ENCODE results near the gene NCEH1.
"Not testable (repeated sequence)": the region's sequence is repeated elsewhere in the genome, so short reads cannot be mapped to it uniquely, and the experiment has no call there.

The NCEH1 gene

GRCh38 chr3:172607305-172608121, 103.4 kb downstream of the NCEH1 start:
- DNase-seq = no peak

- no peak for DNase-seq
Observed at GRCh38 chr3:172606021-172606420, 104.8 kb downstream of the NCEH1 start.

GRCh38 chr3:172604895-172605646, 105.8 kb downstream of the NCEH1 start:
- no peak for DNase-seq

DNA sequence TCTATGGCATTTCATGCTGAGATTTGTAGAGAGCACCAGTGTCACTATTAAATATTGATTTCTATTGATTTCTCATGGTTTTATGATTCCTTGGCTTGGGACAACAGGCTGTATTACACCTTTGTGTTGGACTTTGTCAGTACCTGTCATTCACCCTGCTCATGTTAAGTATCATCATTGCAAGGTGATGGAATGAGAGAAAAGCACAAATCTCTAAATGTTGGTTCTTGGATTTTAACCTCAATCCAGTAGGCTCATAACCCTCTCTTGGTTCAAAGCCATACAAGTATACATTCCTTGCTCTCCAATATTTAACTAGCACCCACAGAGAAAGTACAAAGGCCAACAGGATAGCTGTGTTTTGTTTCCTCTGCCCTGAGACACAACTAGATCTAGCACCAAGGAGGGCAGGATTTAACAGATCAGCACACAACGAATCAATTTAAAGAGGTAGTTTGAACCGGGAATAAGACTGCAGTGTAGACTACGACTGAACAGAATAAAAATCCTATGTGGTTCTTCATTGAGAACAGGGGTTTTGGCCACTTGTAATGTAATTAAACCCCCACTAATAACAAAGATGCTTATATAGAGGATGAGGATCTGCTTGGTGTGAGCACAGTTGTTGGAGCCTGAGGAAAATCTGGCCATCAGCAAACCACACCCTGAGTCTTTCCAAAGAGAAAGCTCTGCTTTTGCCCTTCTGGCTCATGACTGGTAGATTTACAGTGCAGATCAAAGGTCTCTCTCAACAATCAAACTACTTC, 109.6 kb downstream of the NCEH1 start:
- DNase-seq = no peak

GRCh38 chr3:172600644-172601065, 110.2 kb downstream of the NCEH1 start:
- no peak for DNase-seq

DNA sequence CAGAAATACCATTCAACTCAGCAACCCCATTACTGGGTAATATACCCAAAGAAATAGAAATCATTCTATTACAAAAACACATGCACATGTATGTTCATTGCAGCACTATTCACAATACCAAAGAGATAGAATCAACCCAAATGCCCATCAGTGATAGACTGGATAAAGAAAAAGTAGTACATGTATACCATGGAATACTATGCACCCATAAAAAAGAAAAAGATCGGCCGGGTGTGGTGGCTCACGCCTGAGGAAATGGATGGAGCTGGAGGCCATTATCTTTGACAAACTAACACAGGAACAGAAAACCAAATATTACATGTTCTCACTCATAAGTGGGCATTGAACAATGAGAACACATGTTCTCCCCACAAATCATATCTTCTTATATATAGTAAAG, 112.0 kb downstream of the NCEH1 start:
- no peak for DNase-seq

DNA sequence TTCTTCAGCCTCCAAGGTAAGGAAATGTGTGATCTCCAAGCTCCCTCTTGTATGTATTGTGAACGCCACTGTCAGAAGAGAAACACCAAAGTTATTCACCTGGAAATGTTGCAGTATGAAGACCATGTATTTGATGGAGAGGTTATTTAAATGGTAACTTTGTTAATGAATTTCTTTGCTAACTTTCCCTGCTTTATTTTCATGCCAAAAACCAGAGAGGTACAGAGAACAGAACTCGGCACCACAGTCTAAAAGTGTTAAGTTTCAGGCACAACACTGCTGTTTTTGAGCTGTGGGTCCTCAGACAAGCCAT, 114.5 kb downstream of the NCEH1 start:
- DNase-seq = no peak

DNA sequence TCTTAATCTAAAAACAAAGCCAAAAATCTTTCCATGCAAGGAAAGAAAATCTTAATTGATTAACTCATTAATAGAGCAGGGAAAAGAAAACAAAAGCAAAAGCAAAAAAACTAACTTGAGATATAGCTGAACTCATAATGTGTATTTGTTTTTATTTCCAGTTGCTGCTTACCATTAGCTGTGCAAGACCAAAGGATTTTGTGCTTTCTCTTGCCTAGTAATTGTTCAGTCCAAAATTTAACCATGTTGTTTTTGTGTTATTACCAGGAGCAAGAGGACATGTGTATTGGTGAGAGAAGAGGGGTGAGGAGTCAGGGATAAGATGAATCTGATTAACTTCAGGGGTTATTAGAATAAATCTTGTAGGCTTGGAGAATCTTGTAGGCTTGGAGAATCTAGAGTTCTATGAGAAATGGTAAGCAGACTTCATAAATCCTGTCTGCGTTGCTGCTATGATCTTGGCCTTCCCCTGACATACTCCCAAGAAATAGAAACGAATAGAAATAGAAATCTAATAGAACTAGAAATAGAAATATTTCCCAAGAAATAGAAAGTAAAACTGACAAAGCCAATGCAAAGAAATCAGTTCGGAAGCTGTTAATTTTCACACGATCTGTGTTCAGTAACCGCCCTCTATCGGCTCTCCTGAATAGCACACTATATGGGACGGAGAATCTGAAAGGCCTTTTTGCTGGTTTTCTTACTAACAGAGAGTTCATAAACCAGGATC, 115.0 kb downstream of the NCEH1 start:
- DNase-seq = no peak

DNA sequence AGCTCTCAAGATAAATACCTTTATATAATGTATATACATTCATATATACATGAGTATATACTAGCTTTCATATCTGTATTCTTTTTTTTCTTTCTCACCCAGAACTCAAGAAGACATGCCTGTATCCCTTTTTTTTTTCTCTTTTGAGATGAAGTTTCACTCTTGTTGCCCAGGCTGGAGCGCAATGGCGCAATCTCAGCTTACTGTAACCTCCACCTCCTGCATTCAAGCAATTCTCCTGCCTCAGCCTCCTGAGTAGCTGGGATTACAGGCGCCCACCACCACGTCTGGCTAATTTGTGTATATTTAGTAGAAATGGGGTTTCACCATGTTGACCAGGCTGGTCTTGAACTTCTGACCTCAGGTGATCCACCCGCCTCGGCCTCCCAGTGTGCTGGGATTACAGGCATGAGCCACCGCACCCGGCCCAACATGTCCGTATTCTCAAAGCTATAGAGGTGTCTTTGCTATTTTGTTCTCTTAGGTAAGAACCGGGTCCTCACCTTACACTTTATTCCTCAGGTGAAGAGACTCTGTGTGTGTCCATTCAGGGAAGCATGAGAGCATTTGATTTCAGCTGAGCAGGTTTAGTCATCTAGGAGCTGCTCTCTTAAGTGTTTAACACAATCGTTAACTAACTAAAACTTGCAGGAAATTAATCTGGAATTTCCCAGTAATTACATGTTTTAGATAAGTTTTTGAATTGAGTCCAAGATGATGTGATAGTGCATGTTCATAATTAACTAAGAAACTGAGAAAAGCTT, 115.8 kb downstream of the NCEH1 start:
- DNase-seq = not testable (repeated sequence)

DNA sequence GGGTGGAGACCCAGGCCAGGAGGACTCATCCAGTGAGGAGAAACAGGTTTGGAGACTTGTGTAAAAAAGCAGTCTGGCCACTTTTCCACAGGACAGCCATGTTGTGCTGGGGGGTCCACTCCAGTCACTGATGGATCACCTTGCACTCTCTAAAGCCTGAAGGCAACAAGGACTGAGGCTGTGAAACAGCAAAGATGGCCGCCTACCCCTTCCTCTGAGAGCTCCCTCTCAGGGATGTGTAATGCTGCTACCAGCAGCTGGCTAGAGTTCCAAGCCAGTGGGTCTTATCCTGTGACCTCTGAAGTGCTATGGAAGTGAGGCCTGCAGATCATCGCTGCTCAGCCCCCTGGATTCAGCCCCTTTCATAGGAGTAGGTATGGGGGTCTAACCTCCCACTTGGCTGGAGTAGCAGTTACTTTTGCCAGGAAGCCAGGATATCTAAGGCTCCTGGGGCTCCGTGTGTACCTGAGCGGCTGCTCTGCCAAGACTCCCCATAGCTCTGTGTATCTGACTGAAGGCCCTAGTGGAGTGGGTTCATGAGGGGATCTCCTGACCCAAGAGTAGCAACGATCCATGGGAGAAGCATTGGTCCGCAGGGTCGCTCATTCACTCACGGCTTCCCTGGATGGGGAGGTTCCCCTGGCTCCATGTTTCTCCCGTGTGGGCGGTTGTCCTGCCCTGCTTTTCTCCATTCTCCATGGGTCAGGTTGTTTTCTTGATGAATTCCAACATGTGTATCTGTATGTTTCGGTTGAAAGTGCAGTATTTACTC, 117.8 kb downstream of the NCEH1 start:
- no peak for DNase-seq

- no peak for DNase-seq
Observed at GRCh38 chr3:172591876-172592771, 118.7 kb downstream of the NCEH1 start.

- DNase-seq = no peak
Observed at GRCh38 chr3:172591125-172591605, 119.7 kb downstream of the NCEH1 start.

DNA sequence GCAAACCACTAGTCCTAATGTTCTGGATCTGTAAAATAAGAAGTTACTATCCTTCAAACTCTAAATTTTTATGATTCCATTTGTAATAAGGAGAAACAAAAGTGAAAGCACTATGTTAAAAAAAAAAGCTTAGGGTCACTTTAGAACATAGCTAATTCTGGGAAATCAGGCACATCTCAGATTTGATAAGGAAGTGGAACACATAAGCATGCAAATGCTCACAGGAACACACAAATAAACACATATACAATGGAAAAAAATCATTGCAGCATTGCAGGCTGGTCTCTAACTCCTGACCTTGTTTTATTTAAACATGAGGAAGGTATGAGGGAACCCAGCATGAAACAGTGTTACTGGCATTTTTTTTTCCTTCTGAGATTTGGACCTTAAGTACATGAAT, 124.4 kb downstream of the NCEH1 start:
- no peak for DNase-seq

GRCh38 chr3:172585954-172586353, 124.9 kb downstream of the NCEH1 start:
- no peak for DNase-seq

- DNase-seq = no peak
Observed at GRCh38 chr3:172582712-172583111, 128.2 kb downstream of the NCEH1 start.

DNA sequence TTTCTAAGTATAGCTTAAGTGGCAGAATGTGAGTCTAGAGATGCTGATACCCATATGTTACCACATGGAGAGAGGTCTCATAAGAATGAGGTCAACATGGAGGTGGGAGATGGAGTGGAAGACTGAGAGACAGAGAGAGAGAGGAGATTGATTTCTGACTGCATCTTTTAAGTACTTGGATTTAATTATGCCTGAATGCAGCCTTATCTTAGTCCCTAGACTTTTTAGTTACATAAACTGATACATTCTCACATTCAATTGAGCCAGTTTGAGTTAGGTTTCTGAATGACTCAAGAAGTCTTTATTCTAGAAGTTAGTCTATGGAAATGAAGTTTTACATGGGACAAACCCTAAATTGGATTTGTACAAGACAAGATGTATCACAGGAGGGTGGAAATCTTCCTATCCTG, 129.1 kb downstream of the NCEH1 start:
- DNase-seq = no peak

- DNase-seq = no peak
Observed at GRCh38 chr3:172580680-172581401, 130.0 kb downstream of the NCEH1 start.

Measured in NCI-H2107 (cell line).